IPS-NIHi11 (cell line): ENCODE data around the gene QRICH2.
A peak's percentile ranks its signal among the peaks of the same experiment; 100 is the strongest.
"Not testable (repeated sequence)": the region's sequence is repeated elsewhere in the genome, so short reads cannot be mapped to it uniquely, and the experiment has no call there.

ENCODE experiments used
- DNase-seq: peaks from one replicate; pipeline ENCODE4 v3.0.0; 2012; ENCODE audit warnings: mixed read lengths, low spot score

The QRICH2 gene, protein sequence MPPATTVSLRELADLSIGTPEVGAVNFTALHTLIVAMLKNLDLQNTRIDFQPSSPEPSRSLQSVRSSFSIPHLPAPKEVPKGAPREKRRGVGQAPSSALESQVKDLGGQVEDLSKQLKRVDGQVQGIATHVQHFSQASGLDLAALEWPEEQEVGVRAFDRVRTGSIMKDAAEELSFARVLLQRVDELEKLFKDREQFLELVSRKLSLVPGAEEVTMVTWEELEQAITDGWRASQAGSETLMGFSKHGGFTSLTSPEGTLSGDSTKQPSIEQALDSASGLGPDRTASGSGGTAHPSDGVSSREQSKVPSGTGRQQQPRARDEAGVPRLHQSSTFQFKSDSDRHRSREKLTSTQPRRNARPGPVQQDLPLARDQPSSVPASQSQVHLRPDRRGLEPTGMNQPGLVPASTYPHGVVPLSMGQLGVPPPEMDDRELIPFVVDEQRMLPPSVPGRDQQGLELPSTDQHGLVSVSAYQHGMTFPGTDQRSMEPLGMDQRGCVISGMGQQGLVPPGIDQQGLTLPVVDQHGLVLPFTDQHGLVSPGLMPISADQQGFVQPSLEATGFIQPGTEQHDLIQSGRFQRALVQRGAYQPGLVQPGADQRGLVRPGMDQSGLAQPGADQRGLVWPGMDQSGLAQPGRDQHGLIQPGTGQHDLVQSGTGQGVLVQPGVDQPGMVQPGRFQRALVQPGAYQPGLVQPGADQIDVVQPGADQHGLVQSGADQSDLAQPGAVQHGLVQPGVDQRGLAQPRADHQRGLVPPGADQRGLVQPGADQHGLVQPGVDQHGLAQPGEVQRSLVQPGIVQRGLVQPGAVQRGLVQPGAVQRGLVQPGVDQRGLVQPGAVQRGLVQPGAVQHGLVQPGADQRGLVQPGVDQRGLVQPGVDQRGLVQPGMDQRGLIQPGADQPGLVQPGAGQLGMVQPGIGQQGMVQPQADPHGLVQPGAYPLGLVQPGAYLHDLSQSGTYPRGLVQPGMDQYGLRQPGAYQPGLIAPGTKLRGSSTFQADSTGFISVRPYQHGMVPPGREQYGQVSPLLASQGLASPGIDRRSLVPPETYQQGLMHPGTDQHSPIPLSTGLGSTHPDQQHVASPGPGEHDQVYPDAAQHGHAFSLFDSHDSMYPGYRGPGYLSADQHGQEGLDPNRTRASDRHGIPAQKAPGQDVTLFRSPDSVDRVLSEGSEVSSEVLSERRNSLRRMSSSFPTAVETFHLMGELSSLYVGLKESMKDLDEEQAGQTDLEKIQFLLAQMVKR (N-terminal part only)

DNA sequence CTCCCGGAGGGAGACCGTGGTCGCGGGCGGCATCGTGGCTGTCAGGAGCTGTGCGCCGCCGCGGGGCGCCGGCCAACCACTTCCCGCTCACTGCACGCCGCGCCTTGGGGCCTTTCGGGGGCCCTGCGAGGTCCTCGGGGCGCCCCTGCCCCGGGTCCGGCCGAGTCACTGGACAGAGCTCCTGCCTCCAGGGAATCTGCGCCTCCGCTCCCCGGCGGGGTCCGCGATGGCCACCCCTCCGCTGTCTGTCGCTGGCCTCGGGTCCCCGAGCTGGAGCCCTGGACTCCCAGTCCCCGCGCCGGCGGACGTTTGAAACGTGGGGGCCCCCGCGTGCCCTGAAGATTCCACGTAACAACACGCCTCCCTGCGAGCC is at the start of gene QRICH2:
QRICH2 (minus strand) TSS at position 311 of the 373 bp plus-strand sequence; CDS start at position 33, 278 bp downstream.
- DNase-seq: no peak

DNA sequence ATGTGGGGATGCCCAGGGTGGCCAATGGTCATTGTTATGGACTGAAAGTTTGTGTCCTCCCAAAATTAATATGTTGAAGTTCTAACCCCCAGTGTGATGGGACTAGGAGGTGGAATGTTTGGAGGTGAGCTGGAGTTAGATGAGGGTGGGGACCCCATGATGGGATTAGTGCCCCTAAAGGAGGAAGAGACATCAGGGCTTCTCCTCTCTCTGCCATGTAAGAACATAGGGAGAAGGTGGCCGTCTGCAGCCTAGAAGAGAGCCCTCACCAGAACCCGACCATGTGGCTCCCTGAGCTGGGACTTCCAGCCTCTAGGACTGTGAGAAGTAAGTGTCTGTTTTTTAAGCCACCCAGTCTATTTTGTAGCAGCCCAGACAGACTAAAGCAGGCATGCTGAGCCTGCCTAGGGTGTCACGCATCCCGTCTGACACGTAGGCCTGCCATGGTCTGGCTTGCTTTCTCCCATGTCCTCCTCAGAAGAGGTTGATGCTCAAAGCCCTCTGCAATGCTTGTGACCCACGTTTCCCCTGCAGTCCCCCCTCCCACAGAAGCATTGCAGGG is 49.6 kb upstream of the QRICH2 start:
- no peak for DNase-seq

DNA sequence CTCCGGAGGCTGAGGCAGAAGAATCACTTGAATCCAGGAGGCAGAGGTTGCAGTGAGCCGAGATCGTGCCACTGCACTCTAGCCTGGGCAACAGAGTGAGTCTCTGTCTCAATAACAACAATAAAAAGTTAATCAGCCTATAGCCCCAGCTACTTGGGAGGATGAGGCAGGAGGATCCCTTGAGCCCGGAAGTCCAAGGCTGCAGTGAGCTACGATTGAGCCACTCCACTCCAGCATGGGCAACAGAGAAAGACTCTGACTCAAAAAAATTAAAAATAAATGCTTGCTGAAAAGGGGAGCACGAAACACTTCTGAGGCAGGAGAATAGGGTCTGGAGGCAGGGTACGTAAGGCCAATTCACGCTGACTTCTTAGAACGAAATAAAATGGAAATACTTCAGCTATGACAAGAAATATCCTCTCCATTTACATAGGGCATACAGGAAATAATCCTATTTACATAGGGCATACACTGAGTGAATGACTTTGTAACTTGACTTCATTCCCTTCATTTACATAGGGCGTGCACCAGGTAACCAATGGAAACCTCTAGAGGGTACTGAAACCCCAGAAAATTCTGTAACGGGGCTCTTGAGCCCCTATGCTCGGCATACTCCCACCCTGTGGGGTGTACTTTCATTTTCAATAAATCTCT is 48.9 kb upstream of the QRICH2 start:
- DNase-seq: no peak

DNA sequence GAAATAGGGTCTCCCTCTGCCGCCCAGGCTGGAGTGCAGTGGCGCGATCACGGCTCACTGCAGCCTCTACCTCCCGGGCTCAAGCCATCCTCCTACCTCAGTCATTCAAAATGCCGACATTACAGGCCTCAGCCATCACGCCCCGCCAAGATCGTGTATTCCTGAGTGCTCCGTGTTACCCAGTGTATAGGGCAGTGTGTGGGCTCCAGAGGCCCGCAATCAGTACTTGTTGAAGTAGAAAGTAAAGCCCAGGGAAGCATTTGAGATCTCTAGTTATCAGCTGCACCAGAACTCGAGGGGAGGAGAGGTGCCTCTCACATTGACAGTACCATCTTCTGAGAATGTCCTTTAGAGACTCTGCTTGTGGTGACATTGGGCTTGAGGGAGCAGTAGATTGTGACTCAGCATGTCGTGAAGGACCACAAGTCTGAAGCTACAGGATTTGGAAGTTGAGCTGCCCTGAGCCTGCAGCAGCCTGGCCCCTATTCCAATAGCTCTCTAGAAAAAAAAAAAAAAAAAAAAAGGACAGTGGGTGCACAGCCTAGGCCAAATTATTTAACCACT is 46.8 kb upstream of the QRICH2 start:
- DNase-seq: no peak

DNA sequence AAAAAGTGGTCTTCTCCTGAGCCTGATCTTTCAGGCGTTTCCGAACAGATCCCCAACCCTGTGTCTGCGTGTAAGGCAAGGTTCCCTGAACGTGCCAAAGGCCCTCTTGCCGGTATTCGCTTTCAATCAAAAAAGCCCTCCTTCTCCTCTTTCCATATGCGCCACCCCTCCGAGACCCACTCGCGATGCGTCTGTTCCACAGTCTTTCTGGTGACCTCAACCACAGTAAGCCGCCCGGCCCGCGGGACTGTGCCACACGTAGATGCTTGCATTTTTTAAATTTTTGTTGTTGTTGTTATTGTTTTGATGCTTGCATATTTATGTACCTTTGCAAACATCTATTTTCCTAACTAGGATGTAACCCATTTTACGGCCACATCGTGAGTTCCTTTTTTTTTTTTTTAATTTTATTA is 46.2 kb upstream of the QRICH2 start:
- no peak for DNase-seq

DNA sequence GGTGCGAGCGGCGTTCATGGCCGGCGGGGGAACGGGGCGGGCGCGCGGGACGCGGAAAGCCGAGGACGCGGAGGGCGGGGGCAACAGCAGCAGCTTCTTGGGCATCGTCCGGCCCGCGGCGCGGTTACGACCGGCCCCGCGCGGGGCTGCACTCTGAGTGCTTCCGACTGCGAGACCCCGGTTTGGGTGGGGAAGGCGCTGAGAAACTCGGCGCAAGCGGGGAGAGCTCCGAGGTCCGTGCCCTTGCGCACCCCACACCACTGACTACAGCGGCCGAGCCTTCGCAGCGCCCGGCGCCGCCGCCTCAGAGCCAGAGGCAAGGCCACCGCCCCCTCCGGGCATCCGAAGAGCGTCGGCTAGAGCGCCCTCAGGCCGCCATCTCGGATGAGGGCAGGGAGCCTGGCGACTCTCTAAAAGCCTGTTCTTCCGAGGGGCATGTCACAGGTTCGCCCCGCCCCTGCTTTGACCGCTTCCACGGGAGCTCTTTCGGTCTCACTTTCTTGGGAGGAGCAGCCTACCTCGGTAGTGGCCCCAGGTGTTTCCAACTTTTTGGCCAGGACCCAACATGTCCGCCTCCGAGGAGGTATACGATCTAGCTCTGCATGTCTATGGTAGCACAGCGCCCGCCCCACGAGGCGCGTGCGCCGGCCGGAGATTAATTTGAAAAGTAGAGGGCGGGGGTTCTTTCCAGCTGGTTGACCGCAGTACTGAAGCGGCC is 45.7 kb upstream of the QRICH2 start, which contains the start of gene PRPSAP1:
PRPSAP1 (minus strand) TSS at position 318 of the 718 bp plus-strand sequence; CDS start at position 105, 213 bp downstream.
- peak; percentile 95 for DNase-seq

DNA sequence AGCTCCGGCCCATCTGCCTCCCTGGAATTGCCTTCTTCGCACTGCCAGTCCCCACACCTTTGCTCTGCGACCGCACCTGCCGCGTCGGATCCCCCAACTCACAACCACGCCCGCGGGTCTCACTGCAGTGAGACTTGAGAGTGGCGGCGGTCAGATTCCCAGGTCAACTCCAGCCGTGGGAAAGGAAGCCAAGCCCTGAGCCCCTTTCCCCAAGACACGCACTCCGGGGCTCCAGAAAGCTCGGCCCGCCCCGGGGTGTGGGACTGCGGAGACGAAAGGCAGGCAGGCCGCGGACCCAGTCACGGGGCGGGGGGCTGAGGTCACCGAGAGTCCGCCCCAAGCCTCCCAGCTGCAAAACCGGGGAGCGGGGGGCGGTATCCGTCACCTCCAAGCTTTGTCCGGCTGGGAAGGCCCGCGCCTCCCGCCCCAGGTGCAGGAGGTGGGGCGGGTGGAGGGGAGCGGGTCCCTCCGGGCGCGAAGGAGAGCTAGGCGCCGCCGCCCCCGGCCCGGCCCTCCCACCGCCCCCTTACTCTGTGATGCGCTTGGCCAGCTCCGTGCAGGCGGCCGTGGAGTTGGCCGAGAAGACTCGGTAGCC is 45.0 kb upstream of the QRICH2 start:
- peak; percentile 82 for DNase-seq

DNA sequence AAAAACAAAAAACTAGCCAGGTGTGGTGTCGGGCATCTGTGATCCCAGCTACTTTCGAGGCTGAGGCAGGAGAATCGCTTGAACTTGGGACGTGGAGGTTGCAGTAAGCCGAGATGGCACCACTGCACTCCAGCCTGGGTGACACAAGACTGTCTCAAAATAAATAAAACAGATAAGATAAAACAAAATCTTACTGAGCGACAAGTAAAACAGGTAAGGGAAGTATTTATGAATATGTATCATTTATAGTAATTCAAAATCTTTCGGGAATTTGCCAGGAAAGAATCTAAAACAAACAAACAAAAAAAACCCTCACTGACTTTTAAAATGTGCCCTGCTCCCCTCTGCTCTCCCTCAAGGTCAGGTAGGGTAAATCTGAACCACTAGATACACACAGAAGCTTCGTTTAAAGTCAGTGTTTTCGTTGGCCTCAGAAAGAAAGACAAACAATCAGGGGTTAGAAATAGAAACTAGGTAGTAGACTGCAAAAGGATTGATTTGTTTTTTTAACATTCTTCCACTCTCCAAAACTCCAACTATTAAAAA is 43.5 kb upstream of the QRICH2 start:
- DNase-seq: no peak

DNA sequence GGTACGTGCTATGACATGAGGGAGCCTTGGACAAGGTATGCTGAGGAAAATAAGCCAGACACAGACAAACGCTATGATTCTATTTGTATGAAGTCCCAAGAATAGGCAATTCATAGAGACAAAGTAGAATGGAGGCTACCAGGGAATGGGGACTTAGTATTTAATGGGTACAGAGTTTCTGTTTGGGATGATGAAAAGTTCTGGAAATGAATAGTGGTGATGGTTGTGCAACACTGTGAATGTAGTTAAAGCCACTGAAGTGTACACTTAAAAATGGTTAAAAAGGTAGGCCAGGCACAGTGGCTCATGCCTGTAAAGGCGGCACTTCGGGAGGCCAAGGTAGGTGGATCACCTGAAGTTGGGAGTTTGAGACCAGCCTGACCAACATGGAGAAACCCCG is 42.4 kb upstream of the QRICH2 start:
- no peak for DNase-seq

DNA sequence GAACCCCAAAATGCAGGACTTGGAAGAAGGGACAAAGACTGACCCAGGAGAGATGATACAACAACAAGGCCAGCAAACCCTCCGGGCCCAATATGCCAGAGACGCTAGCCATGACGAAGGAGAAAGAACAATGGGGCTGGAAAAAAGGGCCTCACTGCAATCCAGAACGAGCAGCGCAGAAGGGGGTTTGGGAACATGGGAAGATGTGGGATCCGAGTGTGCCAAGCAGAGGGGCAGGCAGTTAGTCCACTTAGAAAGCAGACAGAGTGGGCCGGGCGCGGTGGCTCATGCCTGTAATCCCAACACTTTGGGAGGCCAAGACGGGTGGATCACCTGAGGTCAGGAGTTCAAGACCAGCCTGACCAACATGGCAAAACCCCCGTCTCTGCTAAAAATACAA is 38.9 kb upstream of the QRICH2 start:
- DNase-seq: not testable (repeated sequence)

DNA sequence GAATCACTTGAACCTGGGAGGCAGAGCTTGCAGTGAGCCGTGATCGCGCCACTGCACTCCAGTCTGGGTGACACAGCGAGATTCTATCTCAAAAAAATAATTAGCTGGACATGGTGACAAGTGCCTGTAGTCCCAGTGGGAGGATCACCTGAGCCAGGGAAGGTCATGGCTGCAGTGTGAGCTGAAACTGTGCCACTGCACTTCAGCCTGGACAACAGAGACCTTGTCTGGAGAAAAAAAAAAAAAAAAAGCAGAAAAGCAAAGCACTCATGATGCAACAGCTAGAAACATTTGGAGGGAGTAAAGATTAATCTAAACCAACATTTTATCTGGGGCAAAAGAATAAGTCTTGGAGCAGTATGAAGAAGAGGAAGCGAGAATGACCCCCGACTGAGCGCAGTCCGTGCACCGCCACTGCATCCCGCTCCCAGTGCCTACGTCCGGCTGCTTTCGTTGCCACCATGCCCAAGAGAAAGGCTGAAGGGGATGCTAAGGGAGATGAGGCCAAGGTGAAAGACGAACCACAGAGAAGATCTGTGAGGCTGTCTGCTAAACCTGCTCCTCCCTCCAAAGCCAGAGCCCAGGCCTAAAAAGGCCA is 37.4 kb upstream of the QRICH2 start:
- no peak for DNase-seq

DNA sequence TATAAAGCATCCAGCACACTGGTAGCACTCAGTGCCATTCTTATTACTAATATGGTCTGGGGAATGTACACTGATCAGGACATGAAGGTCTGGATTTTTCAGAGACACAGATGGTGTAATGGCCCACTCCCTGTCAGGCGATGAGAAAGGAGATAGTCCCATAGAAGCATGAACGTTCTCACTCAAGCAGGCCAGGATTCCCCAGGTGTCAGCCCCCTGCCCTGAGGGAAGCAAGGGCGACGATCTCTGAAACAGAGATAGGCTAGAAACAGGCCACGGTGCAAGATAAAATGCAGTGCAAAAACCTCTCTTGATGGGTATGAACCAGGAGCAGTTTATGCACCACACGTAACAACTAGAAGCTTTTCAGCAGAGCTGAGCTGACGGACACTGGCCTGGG is 35.0 kb upstream of the QRICH2 start:
- no peak for DNase-seq

DNA sequence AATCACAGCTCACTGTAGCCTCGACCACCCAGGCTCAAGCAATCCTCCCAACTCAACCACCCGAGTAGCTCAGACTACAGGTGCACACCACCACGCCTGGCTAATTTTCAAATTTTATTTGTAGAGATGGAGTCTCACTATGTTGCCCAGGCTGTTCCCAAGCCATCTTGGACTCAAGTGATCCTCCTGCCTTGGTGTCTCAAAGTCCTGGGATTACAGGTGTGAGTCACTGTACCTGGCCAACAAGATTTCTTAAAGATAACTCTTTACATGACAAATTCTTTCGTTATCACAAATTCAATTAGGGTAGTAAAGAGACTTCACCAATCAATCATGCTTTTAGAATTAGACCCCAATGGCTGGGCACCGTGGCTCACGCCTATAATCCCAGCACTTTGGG is 33.2 kb upstream of the QRICH2 start:
- no peak for DNase-seq

DNA sequence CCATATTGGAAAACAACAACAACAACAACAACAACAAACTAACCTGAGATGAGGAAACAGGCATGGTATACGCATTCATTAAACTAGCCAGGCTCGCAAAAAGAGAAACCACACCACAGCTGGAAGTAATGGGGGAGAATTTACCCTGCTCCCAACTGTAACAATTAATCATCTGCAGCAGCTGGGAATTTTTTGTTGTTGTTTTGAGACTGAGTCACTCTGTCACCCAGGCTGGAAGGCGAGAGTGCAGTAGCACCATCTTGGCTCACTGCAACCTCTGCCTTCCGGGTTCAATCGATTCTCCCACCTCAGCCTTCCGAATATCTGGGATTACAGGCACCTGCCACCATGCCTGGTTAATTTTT is 29.3 kb upstream of the QRICH2 start:
- DNase-seq: no peak

DNA sequence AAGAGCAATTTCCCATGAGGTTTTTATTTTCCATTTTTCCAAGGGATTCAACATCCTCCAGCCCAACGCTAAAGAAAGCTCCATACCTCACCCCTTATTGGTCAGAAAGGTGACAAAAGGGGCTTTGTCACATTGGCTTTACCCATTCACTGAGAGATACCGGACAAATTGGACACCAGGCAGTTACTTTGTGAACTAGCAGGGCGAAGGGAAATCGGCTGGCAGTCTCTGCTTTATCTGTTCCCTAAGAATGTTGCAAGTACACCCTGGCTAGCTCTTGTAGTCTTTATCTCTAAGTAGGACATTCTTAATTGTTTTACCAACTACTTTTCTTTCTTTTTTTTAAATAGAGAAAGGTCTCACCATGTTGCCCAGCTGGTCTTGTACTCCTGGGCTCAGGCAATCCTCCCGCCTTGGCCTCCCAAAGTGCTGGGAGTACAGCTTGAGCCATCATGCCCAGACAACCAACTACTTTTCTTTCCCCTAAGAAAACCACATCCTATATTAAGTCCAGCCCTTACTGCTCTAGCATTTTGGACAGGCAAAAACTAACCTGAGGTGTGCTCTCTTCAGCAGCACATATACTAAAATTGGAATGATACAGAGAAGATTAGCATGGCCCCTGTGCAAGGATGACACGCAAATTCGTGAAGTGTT is 28.8 kb upstream of the QRICH2 start:
- DNase-seq: no peak

DNA sequence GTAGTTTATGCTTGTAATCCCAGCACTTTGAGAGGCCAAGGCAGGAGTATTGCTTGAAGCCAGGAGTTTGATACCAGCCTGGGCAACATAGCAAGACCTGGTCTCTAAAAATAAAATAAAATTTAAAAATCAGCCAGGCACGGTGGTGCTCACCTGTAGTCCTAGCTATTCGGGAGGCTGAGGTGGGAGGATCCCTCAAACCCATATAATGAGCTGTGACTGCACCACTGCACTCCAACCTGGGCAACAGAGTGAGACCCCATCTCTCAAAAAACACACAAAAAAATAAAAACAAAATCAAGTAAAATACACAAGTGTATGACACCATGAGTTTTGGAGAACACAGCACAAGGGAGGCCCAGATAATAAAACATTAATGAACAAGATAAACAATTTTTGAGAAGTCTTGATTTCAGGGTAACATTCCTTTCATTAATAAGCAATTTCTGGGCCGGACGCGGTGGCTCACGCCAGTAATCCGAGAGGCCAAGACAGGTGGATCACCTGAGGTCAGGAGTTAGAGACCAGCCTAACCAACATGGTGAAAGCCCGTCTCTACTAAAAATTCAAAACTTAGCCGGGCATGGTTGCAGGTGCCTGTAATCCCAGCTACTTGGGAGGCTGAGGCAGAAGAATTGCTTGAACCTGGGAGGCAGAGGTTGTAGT is 27.8 kb upstream of the QRICH2 start:
- no peak for DNase-seq

DNA sequence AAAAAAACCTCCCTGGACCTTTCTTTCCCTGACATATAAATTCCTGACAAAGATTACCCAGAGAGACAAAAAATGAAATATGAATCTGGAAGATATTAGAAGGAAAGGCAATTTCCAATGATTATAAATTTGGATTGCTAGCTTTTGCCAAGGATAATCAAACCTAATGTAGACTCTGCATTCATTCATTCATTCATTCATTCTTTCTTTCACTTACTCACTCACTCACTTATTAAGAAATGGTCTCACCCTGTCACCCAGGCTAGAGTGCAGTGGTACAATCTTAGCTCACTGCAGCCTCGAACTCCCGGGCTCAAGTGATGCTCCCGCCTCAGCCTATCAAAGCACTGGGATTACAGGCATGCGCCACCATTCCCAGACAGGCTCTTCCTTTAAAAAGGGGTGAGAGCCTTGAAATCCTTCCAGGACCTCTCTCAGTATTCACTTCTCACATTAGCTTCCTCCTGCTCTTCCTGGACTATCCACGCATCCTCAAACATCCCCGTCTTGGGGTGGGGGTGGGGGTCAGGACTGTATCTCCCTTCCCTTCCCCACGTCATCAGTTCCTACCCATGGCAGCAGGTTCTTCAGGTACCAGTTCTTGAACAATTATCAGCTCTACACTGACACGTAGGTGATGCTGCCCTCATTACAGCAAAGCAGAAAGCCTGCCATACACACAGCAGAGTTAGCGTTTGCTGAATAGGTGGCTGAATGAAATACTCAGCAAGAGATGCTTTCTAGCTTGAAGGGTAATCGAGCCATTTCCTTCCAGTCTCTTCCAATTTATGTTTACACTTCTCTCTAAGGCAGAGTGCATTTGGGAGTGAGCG is 25.8 kb upstream of the QRICH2 start:
- no peak for DNase-seq
